ENCODE results near the gene ANKRD55.

ANKRD55 gene

GRCh38 chr5:56078278-56079156 is 154.6 kb downstream of the ANKRD55 start:
- DNase-seq (ENCODE audit: low read depth), result peak; percentile 57
- no peak overlapping the region for H3K4me3 ChIP-seq (replicated peaks; ENCODE audit: low read depth, low read length)
- no peak for TF ChIP-seq CTCF (IDR thresholded peaks at IDR 0.05; ENCODE audit: low read length, missing control alignments)

- no peak for DNase-seq (ENCODE audit: low read depth)
- no peak for TF ChIP-seq CTCF (IDR thresholded peaks at IDR 0.05; ENCODE audit: low read length, missing control alignments)
These were observed 155.3 kb downstream of the ANKRD55 start for GRCh38 chr5:56077796-56078233.

GRCh38 chr5:56076486-56076885 is 156.6 kb downstream of the ANKRD55 start:
- no peak overlapping the region for H3K4me3 ChIP-seq (replicated peaks; ENCODE audit: low read depth, low read length)
- no peak for TF ChIP-seq CTCF (IDR thresholded peaks at IDR 0.05; ENCODE audit: low read length, missing control alignments)
- DNase-seq (ENCODE audit: low read depth), result no peak

More at GRCh38 chr5:56077796-56078233, 155.3 kb downstream of the ANKRD55 start:
- H3K4me3 ChIP-seq (replicated peaks; ENCODE audit: low read depth, low read length), result no peak overlapping the region

- peak; percentile 77 for DNase-seq (ENCODE audit: low read depth)
- H3K4me3 ChIP-seq (replicated peaks; ENCODE audit: low read depth, low read length), result no peak overlapping the region
- TF ChIP-seq CTCF (IDR thresholded peaks at IDR 0.05; ENCODE audit: low read length, missing control alignments), result no peak
These were observed 157.8 kb downstream of the ANKRD55 start for GRCh38 chr5:56075361-56075760.

GRCh38 chr5:56072863-56073766 is 160.0 kb downstream of the ANKRD55 start:
- no peak for DNase-seq (ENCODE audit: low read depth)
- H3K4me3 ChIP-seq (replicated peaks; ENCODE audit: low read depth, low read length), result no peak overlapping the region
- no peak for TF ChIP-seq CTCF (IDR thresholded peaks at IDR 0.05; ENCODE audit: low read length, missing control alignments)

- no peak for DNase-seq (ENCODE audit: low read depth)
- no peak for TF ChIP-seq CTCF (IDR thresholded peaks at IDR 0.05; ENCODE audit: low read length, missing control alignments)
- H3K4me3 ChIP-seq (replicated peaks; ENCODE audit: low read depth, low read length), result no peak overlapping the region
These were observed 161.7 kb downstream of the ANKRD55 start for GRCh38 chr5:56071470-56071869.

Measured in fibroblast of pulmonary artery (primary cell).